NCI-H2029 treated with DMSO at 0.1 percent for 48 hours (cell line): ENCODE data around the gene LTK.

ENCODE experiments used
- DNase-seq: peaks from one replicate; lab custom pipeline; 2025; lab: John Stamatoyannopoulos, UW

LTK gene

DNA sequence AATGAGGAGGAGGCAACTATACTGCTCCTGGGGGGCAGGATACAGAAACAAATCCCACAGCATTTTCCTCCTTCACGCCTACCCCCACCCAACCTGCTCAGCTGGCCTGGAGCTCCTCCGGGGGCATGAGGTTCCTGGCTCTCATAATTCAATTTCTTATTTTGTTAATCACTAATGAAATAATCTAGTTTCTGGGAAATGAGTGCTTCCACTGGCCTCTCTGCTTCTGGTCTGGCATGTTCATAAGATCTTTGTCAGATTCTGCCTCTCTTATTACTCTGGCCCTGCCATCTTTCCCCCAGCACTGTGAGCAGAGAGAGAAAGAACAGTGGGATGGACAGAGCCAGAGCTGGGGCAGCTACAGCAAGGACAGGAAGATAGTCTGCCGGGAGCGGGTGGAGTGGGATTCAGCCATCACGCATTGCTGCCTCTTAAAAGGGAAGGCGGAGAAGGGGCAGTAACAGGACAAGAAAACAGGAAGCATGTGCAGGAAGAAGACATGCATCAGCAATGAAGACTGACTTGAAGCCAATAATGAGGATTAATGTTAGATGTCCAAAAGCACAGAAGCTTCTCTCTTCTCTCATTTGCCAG, 16.8 kb upstream of the LTK start:
- no peak for DNase-seq

DNA sequence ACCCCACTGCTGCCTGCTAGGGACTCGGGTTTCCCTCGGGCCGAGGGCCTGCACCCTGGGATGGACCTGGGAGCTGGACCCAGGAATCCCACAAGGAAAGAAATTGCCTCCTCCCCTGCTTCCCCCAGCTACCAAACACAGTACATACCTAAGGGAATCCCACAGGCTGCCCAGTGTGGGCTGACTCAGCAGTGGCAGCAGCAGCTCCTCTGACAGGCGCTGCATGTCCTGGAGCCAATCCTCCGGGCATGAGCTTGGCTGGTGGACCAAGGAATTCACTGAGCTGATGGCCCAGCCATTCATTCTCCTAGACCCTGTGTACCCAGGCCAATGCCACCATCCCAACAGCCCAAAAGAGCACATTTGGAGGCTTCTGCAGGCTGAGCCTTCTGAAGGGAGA, 9.5 kb upstream of the LTK start:
- DNase-seq: no peak

DNA sequence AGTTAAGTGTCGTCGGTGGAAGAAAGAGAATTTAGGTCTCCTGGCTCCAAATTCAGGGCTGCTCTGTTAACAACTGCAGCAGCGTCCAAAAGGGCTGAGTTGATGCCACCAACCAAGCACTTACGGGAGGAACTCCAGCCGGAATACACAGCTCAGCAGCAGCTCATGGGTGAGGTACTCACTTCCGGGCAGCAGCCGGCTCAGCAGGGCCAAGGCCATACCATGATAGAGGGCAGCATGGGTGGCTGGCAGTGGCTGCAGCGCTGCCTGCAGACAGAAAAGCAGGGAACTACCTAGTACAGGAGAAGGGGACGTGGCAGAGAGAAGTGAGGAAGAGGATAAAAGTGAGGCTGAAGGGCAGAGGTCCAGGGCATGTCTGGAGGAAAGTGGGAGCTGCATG, 8.0 kb upstream of the LTK start:
- no peak for DNase-seq

DNA sequence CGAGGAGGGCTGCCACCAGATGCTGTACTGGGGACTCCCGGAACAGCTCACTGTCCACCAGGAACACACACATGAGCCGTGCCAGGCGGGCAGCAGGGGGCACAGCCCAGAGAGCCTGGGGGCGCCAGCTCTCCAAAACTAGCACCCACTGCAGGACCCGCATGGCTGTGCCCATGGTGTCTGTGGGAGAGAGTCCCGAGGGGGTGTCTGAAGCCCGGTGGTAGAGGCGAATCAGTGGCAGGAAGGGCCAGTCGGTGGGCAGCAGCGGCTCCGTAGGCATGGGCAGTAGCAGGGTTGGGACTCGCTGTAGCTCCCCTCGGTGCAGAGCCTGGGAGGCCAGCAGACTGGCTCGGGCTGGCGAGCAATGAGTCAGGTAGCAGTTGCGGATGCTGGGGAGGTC, 7.0 kb upstream of the LTK start:
- no peak for DNase-seq

DNA sequence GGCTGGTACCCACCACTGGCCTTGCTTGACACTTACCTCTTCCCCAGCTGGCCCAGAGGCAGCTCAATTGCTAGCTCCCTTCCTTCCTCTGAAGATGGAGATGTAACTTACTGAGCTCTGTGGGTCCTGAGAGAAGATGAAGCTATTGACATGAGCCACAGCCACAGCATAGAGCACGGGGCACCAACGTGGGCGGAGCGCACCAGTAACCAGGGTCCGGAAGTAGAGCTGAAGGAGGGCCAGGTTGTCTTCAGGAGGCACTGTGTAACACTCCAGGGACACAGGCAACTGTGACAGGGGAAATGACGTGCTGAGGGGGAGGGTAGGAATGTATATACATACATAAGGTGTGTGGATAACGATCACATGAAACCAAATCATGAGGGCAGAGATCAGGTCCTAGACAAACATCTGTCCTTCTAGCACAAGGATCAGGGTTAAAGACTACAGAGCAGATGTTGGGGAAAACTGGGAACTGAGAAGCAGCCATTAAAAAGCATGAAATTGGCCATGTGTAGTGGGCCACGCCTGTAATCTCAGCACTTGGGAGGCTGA, 4.3 kb upstream of the LTK start:
- DNase-seq: no peak

DNA sequence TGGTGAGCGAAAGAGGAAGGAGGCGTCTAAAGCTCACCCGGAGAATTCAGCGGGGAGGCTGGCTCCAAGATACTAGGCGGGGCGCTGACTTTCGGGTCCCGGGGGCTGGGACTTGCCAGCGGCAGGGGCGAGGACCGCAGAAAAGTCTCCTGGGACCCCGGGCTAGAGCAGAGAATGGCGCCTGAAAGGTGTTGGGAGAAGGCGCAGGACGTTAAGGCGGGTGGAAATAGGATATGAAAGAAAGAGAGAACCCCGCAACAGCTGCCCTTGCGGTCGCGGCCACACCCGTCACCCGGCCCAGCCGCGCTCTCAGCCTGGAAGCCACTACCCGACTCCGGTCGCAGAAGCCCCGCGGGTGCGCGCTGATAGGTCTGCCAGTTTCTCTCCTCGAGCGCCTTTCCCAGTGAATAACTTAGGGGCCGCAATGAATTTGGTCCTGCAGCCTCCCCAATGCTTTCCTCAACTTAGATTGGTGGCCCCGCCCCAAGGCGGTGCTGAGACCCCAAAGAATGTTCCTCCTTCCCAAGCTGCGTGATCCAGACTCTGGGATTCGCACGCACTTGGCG, 604 bp downstream of the LTK start:
- no peak for DNase-seq

DNA sequence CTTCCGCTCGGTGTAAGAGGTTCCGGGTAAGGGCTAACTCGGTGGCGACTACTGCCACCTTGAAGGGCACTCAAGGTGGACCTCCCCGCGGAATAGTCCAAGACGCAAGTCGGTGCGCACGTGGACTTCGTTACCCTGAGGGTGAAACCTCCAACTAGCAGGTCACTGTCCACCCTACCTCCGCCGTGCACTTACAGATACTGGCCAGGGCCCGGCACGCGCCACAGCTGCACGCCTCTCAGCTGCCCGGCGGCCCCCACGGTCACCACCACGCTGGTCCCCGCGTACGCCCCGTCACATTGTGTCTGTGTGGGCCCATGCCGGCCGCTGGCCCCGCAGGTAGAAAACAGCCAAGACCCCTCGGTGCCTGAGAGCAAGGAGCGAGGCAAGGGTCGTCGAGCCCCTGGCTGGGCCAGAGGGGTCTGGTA, 1.1 kb downstream of the LTK start:
- DNase-seq: no peak

DNA sequence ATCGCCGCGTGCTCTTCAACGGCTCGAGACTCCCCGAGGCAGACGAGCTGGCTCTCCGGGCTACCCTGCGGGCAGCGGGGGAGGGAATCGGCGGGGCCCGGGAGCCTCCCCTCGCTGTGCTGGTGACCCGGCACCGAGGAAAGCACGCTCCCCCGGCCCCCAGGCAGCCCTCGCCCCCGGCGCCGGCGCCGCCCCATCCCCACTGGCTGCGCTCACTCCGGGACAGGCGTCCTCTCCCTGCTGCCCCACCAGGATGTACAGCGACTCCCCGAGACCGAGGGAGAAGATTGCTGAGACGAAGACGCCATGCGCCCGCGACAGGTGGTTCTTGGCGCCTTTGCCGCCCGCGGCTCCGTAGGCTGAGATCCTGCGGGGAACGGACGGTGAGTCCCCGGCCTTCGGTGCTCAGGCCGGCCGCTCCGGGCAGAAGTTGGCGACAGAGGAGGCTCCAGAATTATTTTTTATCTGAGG, 1.7 kb downstream of the LTK start:
- DNase-seq: no peak

DNA sequence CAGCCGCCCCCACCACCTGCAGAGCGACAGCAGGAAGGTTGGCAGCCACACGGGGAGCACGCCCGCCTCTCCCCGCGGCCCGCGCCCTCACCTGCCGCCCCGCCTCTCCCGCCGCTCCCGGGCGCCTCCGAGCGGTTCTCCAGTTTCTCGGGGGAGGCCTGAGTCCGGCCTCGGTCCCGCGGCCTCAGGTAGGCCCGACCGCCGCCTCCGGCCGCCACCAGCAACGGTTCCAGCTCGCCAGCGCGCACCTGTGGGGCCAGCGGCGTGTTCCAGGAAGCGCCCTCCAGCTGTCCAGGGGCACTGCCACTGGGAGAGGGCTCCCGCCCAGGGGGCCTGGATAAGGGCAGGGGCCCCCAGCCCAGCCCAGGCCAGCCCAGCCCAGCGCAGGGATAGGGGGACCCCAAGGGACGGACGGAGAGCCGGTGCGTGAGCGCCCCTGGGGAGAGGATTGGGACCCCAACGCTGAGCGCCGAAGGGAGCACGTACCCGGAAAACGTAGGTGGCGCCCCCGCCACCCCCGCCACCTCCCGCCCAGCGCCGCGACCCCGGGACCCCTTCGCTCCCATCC, 2.2 kb downstream of the LTK start:
- no peak for DNase-seq

DNA sequence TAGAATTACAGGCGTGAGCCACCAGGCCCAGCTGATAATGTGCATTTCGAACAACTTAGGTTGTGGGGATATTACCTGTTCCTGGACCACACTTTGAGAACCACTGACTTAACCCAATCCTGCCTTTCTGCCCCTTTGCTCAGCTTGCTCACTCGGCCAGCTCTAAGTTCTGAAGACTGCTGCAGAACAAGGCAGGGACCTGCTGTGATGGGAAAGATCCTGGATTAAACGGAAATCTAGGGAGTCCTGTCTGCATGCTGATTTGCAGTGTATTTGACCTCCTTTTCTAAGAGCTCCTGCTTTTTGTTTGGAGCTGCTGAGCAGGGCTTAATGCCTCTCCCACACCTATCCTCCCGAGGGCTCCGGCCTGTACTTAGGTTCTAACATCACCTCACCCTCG, 2.9 kb downstream of the LTK start:
- DNase-seq: no peak

DNA sequence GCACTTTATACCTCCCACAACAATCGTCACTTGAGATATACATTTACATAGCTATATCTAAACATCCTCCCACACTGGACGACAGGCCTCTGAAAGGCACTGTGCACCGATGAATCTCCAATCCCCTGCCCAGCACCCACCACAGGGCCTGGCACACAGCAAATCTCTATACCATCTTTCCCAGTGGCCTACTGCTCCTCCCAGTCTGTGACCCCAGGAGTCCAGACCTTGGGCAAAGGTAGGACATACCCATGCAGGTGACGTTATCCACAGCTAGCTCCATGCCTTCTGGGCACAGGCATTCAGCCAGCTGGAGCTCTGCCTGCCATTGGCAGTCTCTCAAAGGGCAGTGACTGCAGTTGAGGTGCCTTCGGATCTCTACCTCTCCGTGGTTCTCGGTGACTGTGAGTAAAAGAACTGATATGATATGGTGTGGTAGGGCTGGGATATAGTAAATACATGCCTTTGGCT, 5.8 kb downstream of the LTK start:
- DNase-seq: peak; percentile 49

DNA sequence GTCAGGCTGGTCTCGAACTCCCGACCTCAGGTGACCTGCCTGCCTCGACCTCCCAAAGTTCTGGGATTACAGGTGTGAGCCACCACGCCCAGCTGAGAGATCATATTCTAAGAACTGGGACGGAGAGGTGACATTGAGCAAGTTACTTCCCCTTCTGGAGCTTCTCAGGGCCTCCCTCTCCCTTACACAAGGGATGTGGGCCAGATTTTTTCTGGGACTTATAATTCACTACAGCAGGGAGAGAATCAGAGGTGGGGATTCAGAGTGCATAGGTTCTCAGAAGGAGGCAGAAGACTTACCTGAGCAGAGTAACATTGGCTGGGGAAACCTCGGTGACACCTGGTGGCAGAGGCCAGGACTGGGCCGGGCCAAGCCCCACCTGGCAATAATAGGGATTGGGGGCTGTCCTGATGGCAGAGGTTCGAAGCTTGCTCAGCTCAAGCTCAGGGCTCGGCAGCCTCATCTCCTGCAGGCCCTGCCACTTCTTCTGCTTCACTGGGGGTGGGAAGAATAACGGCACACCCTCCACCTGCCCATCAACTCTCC, 6.8 kb downstream of the LTK start:
- no peak for DNase-seq

DNA sequence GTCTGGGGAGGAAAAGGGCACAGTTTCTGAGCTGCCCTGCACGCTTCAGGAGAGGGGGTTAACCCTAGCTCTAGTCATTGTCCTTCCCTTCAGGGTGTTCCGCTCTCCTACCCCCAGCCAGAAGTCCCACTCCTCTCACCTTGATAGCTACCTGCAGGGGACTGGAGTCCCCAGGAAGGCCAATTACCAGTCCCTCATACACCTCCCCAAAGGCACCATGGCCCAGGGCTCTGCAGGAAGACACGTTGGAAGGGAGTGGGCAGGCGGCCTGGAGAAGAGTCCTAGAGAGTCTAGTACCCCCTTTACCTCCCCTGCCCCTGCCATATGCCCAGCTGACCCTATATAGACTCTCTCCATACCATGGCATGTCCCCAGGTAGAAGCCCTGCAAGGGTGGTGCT, 7.9 kb downstream of the LTK start:
- DNase-seq: no peak

DNA sequence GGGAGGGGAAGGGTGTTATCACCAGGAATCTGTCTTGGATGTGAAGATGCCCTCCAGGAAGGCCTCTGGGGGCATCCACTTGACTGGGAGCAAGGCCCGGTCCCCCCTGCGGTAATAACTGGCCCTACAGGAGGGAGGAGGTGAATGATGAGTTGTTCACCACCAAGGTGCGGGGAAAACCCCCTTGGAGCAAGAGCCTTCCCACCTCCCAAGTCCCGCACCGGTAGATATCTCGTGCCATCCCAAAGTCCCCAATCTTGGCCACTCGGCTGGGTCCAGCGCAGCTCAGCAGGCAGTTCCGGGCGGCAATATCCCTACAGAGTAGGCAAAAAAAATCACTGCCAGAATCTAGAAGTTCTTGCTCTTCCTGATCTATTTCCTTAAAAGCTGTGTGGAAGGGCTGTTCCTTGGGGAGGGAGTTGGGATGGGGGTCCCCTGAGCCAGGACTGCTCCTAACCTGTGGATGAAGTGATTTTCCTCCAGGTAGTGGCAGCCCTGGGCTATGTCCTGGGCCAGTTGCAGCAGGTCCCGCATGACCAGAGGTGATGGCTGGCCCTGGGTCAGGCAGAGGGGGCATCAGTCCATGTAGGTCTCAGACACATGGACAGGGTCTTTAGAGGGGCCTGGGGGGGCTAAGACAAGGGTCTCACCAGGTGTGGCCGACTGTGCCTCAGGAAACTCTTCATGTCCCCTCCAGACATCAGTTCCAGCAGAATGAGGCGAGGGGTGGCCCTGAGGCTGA, 8.7 kb downstream of the LTK start:
- DNase-seq: no peak

DNA sequence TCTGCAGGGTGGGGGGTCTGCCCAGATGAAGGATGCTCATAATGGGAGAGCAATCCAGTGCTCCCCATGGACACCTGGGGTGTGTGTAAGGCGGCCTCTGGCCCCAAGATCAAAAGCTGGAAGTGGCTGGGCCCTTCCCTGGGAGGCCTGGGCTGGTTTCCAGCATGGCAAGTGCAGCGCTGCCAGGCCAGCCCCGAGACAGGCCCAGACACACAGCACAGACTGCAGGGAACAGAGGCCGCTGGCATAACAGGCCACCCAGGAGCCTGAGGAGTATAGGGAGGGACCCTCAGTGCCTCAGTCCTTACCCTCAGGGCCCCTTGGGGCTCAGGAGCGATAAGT, 10.0 kb downstream of the LTK start:
- no peak for DNase-seq

DNA sequence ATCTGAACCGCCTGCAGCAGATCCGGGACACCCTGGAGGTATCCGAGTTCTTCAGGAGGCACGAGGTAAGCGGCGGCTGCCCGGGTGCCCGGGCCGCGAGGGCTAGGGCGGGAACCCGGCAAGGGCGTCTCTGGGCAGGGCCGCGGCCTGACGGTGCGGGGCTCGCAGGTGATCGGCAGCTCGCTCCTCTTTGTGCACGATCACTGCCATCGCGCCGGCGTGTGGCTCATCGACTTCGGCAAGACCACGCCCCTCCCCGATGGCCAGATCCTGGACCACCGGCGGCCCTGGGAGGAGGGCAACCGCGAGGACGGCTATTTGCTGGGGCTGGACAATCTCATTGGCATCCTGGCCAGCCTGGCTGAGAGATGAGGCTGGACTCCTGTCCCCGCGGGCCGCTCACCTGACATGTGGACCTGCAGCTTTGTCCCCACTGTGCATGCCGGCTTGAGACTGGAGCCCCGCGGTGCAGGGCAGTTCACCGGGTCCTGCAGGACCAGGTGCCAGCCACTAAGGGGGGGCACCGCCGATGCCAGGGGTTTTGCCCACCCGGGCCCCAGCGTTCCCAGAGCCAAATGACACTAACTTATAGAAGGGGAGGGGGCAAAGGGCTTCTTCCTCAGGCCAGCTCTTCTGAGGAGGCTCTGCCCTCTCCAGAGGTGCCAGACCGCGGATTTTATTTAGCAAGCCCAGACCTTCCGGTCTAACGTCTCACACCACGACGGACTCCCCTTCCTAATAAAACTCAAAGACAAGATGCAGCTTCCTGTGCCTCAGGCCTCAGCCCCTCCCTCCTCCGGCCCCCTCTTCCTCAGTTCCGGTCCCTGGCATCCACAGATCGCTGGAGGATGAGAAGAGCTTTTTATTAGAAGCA, 10.6 kb downstream of the LTK start:
- no peak for DNase-seq

DNA sequence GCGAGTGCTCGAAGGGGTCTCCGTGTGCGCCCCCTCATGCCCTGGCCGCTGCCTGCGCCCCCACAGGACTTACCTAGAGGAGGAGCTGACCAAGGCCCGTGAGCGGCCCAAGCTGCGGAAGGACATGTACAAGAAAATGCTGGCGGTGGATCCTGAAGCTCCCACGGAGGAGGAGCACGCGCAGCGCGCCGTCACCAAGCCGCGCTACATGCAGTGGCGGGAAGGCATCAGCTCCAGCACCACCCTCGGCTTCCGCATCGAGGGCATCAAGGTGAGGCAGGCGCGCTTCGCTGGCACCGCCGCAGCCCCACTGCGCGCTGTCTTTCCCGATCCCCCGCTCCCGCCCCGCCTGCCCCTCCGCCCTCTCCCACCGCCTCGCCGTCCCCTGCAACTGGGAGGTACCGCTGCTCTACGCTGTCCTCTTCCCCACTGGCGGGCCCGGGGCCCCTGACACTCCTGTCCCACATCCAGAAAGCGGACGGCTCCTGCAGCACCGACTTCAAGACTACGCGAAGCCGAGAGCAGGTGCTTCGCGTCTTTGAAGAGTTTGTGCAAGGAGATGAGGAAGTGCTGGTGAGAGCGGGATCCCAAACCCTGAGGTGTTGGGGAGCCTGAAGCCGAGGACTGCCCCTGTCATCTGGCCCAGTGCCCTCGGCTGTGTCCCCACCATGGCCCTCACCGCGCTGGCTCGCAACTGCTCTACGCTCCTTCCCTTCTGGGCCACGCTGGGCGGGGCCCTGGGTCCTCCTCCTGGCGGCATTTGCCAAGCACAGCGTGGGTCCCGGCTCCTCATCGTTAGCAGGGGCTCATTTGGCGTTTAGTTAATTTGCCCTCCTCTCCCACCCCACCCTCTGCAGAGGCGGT, 11.5 kb downstream of the LTK start:
- no peak for DNase-seq

DNA sequence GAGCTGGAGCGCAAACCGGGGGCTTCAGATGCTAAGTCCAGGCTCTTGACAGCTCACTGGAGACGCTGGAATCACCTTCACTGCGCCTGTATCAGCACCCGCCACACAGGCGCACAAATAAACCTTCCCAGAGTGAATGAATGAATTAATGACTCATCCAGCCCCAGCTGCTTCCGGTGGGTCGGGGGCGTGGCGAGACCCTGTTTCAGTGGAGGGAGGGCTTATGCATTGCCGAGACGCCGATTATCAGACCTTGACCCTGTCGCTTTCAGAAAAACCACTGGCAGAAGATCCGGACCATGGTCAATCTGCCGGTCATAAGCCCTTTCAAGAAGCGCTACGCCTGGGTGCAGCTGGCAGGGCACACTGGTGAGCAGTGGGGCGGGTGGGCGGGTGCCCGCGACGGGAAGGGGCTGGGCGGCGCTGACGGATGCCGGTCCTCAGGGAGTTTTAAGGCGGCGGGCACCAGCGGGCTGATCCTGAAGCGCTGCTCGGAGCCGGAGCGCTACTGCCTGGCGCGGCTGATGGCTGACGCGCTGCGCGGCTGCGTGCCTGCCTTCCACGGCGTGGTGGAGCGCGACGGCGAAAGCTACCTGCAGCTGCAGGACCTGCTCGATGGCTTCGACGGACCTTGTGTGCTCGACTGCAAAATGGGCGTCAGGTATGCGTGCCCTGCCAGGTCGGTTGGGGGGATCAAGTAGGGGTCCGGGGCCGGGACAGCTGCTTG, 12.3 kb downstream of the LTK start:
- DNase-seq: no peak

DNA sequence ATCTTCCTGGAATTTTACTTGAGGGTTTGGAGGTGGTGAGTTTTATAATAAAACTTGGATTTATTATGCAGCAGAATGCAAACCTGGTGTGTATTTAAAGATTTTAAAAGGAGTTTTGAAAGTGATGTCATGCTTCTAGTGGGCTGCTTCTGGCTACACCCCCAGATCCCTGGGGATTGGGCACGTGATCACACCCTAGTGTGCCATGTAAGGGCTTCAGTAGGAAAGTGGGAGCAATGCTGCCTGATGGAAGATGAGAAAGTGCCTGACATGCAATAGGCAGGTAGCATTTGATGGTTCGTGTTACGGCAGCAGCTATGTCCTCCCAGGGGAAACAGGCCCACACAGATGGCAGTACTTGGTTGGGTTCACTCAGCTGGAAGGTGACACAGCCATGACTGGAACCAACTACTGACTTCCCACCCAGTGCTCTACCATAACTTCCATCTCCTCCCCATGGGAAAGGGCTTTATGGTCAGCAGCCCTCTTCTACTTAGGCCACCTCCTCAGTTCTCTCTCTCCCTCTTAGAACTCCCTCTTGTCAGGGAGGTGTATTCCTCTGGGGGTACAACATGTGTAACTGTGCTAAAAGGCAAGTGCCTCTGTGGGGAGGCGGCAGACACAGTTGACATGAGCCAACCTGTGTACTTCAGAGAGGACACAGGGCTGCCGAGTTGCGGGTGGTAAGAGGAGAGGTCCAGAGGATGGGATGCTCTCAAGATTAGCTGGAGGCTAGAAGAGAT, 14.3 kb downstream of the LTK start:
- no peak for DNase-seq
